T-helper 1 cell (primary cell): ENCODE measurements around the gene CLCNKB.
A peak's percentile ranks its signal among the peaks of the same experiment; 100 is the strongest.
"Not testable (repeated sequence)": the region's sequence is repeated elsewhere in the genome, so short reads cannot be mapped to it uniquely, and the experiment has no call there.

ENCODE experiments used
- DNase-seq, 5 donors: peaks; one replicate each; pipeline ENCODE4 v3.0.0-alpha.2; 2012 to 2020

Gene CLCNKB

GRCh38 chr1:16033103-16033632, 10.4 kb upstream of the CLCNKB start:
- not testable (repeated sequence) for DNase-seq

GRCh38 chr1:16036461-16036860, 7.1 kb upstream of the CLCNKB start:
- not testable (repeated sequence) for DNase-seq

- DNase-seq: no peak
These were observed 5.0 kb upstream of the CLCNKB start for GRCh38 chr1:16038620-16038912.

GRCh38 chr1:16039871-16040270, 3.7 kb upstream of the CLCNKB start:
- not testable (repeated sequence) for DNase-seq

GRCh38 chr1:16041200-16041599, 2.4 kb upstream of the CLCNKB start:
- no peak for DNase-seq

GRCh38 chr1:16042096-16042495, 1.5 kb upstream of the CLCNKB start:
- DNase-seq: no peak

GRCh38 chr1:16042654-16043053, 928 bp upstream of the CLCNKB start:
- DNase-seq: not testable (repeated sequence)

- no peak for DNase-seq
These were observed 368 bp downstream of the CLCNKB start for GRCh38 chr1:16043950-16044349.

- DNase-seq: no peak
These were observed 3.3 kb downstream of the CLCNKB start for GRCh38 chr1:16046842-16047241.

GRCh38 chr1:16047791-16048475, 4.4 kb downstream of the CLCNKB start:
- DNase-seq: no peak

- peak in 2 of 5 donors; percentile 16 to 29 for DNase-seq
These were observed 5.1 kb downstream of the CLCNKB start for GRCh38 chr1:16048573-16049189.

- no peak for DNase-seq
These were observed 6.7 kb downstream of the CLCNKB start for GRCh38 chr1:16050328-16050727.

GRCh38 chr1:16051039-16051438, 7.5 kb downstream of the CLCNKB start:
- DNase-seq: no peak

GRCh38 chr1:16051949-16052348, 8.4 kb downstream of the CLCNKB start:
- not testable (repeated sequence) for DNase-seq

- DNase-seq: no peak
These were observed 10.4 kb downstream of the CLCNKB start for GRCh38 chr1:16053781-16054502.

- no peak for DNase-seq
These were observed 11.3 kb downstream of the CLCNKB start for GRCh38 chr1:16054598-16055540.

GRCh38 chr1:16055613-16056520, 12.3 kb downstream of the CLCNKB start:
- peak; percentile 58 to 82 (median 75) for DNase-seq

GRCh38 chr1:16056521-16056912, 12.9 kb downstream of the CLCNKB start:
- DNase-seq: not testable (repeated sequence)

GRCh38 chr1:16057314-16057915, 13.8 kb downstream of the CLCNKB start:
- not testable (repeated sequence) for DNase-seq

GRCh38 chr1:16058394-16059120, 15.0 kb downstream of the CLCNKB start:
- DNase-seq: not testable (repeated sequence)
